Measurements from ENCODE around the gene MRPS23.

- TF ChIP-seq POLR2A (IDR thresholded peaks at IDR 0.05) (no peak), CTCF (IDR thresholded peaks at IDR 0.05) (no peak)
These were observed 30.0 kb downstream of the MRPS23 start for GRCh38 chr17:57819867-57820266.

Data from transverse colon (tissue), 3 donors.